CD4-positive, CD25-positive, alpha-beta regulatory T cell (primary cell): ENCODE measurements around the gene LHB. TPM values are rescaled to one million over a fixed set of nuclear protein-coding genes. Genes with fewer than 3 reads are reported as not detected.

Experiments
- ATAC-seq, 2 donors: fragments of 150-1000 bp; cut with Tn5 transposase; one replicate each; pipeline ENCODE4 v1.10.0; 2021; ENCODE audit warnings: low read depth in 2 of 2, moderate number of reproducible peaks in 2 of 2, moderate library complexity in 1 of 2
- DNase-seq, 3 donors: peaks; one replicate each; pipeline versions ENCODE4 v3.0.0 to v3.0.0-alpha.2; 2012 to 2022; ENCODE audit warnings: mixed read lengths in 1 of 3
- H3K27ac ChIP-seq: one replicate; pipeline ENCODE4 v1.7.0; 2013; ENCODE audit warnings: mild to moderate bottlenecking, low read length; ENCODE audit not compliant: insufficient read depth, poor library complexity, severe bottlenecking
- H3K27me3 ChIP-seq: one replicate; pipeline ENCODE4 v1.7.0; 2013; ENCODE audit warnings: low read length; ENCODE audit not compliant: control insufficient read depth, insufficient read depth
- H3K36me3 ChIP-seq: one replicate; pipeline ENCODE4 v1.7.0; 2013; ENCODE audit warnings: mild to moderate bottlenecking, low read length, moderate library complexity; ENCODE audit not compliant: control insufficient read depth, insufficient read depth
- H3K4me1 ChIP-seq: 2 replicates; pipeline ENCODE4 v1.7.0; 2013; ENCODE audit warnings: mild to moderate bottlenecking, low read length; ENCODE audit not compliant: insufficient read depth, control insufficient read depth, poor library complexity, severe bottlenecking
- H3K4me3 ChIP-seq: one replicate; pipeline ENCODE4 v1.7.0; 2013; ENCODE audit warnings: low read depth, mild to moderate bottlenecking, low read length, moderate library complexity
- H3K9me3 ChIP-seq, 2 experiments: 1 replicate in 1 of 2; 2 replicates in 1 of 2; pipeline ENCODE4 v1.7.0; 2013; ENCODE audit warnings: low read length in 2 of 2, mild to moderate bottlenecking in 1 of 2, moderate library complexity in 1 of 2; ENCODE audit not compliant: control insufficient read depth in 2 of 2
- H3K27ac Mint-ChIP-seq, 3 donors: one replicate each; pipeline ENCODE4 v1.8.0; 2020 to 2022; ENCODE audit warnings: mild to moderate bottlenecking in 3 of 3, mixed read lengths in 3 of 3, moderate library complexity in 2 of 3
- H3K27me3 Mint-ChIP-seq: one replicate; pipeline ENCODE4 v1.8.0; 2022; ENCODE audit warnings: mild to moderate bottlenecking, mixed read lengths
- H3K36me3 Mint-ChIP-seq: one replicate; pipeline ENCODE4 v1.8.0; 2020; ENCODE audit warnings: mixed read lengths
- H3K4me1 Mint-ChIP-seq, 4 donors: one replicate each; pipeline ENCODE4 v1.8.0; 2020 to 2022; ENCODE audit warnings: mixed read lengths in 4 of 4, mild to moderate bottlenecking in 1 of 4
- H3K4me3 Mint-ChIP-seq, 4 donors: one replicate each; pipeline ENCODE4 v1.8.0; 2020 to 2022; ENCODE audit warnings: mild to moderate bottlenecking in 4 of 4, mixed read lengths in 4 of 4, moderate library complexity in 3 of 4
- H3K9me3 Mint-ChIP-seq, 7 donors: one replicate each; pipeline ENCODE4 v1.8.0; 2020 to 2022; ENCODE audit warnings: mixed read lengths in 7 of 7, mild to moderate bottlenecking in 3 of 7, moderate library complexity in 2 of 7
- polyA plus RNA-seq, 4 donors: library from polyadenylated mRNA; unstranded; fragments of 300-500 nt; fragmentation: Illumina TruSeq; gene quantifications; one replicate each; pipeline ENCODE4 v1.2.3, GENCODE V29; 2021
- total RNA-seq: library from RNA; stranded (reverse); gene quantifications from one replicate; pipeline ENCODE4 v1.2.3, GENCODE V29; 2022

Gene LHB
- total and polyA plus RNA-seq, 5 donors from 2014 or later: not detected

GRCh38 chr19:48999481-49000325 is 17.2 kb downstream of the LHB start:
- Histone ChIP-seq H3K4me3 (no peak overlapping the region), H3K36me3 (peaks cover 7% of the 10 kb centered on the region), H3K9me3 (no peaks in the 10 kb centered on the region), H3K27me3 (no peaks in the 10 kb centered on the region), H3K4me1 (peaks cover 3% of the 10 kb centered on the region), H3K27ac (no peak overlapping the region)
- peak; percentile 35 to 78 (median 67) for DNase-seq
- Mint-ChIP-seq H3K27me3 (no peaks in the 10 kb centered on the region), H3K36me3 (peaks cover 10% of the 10 kb centered on the region), H3K9me3 (no peaks in the 10 kb centered on the region), H3K27ac (peak overlapping the region in 1 of 3 donors; percentile 49), H3K4me3 (peak overlapping the region in 2 of 4 donors; percentile 0 to 45), H3K4me1 (peaks cover 5 to 24% (median 17%) of the 10 kb centered on the region in 4 donors)
- peak; percentile 79 to 82 for ATAC-seq

GRCh38 chr19:48997972-48998371 is 18.9 kb downstream of the LHB start:
- H3K27me3 Mint-ChIP-seq: no peaks in the 10 kb centered on the region
- peak overlapping the region in 2 of 4 donors; percentile 37 to 75 for H3K4me3 Mint-ChIP-seq
- DNase-seq (peak in 2 of 3 donors; percentile 39 to 67), ATAC-seq (no peak)
- no peaks in the 10 kb centered on the region for H3K9me3 ChIP-seq
- H3K36me3 ChIP-seq: no peaks in the 10 kb centered on the region
- no peak overlapping the region for H3K27ac ChIP-seq
- H3K9me3 Mint-ChIP-seq: no peaks in the 10 kb centered on the region
- H3K27me3 ChIP-seq: no peaks in the 10 kb centered on the region
- H3K4me1 Mint-ChIP-seq: peaks cover 5 to 37% (median 28%) of the 10 kb centered on the region in 4 donors
- no peak overlapping the region for H3K4me3 ChIP-seq
- H3K4me1 ChIP-seq: peaks cover 13% of the 10 kb centered on the region
- H3K36me3 Mint-ChIP-seq: peaks cover 7% of the 10 kb centered on the region
- peak overlapping the region in 1 of 3 donors; percentile 65 for H3K27ac Mint-ChIP-seq

GRCh38 chr19:48994035-48994386 is 22.9 kb downstream of the LHB start:
- Mint-ChIP-seq H3K4me3 (peak overlapping the region; percentile 89 to 97 (median 94)), H3K9me3 (no peaks in the 10 kb centered on the region), H3K27me3 (no peaks in the 10 kb centered on the region), H3K36me3 (peaks cover 7% of the 10 kb centered on the region), H3K27ac (peak overlapping the region; percentile 97 to 99 (median 98)), H3K4me1 (peaks cover 9 to 51% (median 34%) of the 10 kb centered on the region in 4 donors)
- no peaks in the 10 kb centered on the region for H3K9me3 ChIP-seq
- no peak for ATAC-seq
- peak overlapping the region; percentile 90 for H3K27ac ChIP-seq
- H3K27me3 ChIP-seq: no peaks in the 10 kb centered on the region
- no peaks in the 10 kb centered on the region for H3K36me3 ChIP-seq
- peaks cover 30% of the 10 kb centered on the region for H3K4me1 ChIP-seq
- H3K4me3 ChIP-seq: peak overlapping the region; percentile 85
- no peak for DNase-seq

GRCh38 chr19:48993175-48994034 is 23.5 kb downstream of the LHB start, which contains the start of the genes GYS1 and RUVBL2:
Gene GYS1, minus strand, starts transcription at chr19:48993309. Its CDS starts 197 bp downstream, at chr19:48993112.
Gene RUVBL2, plus strand, starts transcription at chr19:48993887. Its CDS starts 25 bp downstream, at chr19:48993912.
- peaks cover 12% of the 10 kb centered on the region for H3K36me3 Mint-ChIP-seq

GRCh38 chr19:48992581-48993174 is 24.2 kb downstream of the LHB start:
- Histone ChIP-seq H3K27ac (peak overlapping the region; percentile 90), H3K36me3 (peaks cover 4% of the 10 kb centered on the region), H3K4me3 (peak overlapping the region; percentile 83), H3K4me1 (peaks cover 30% of the 10 kb centered on the region), H3K9me3 (no peaks in the 10 kb centered on the region), H3K27me3 (no peaks in the 10 kb centered on the region)
- H3K27me3 Mint-ChIP-seq: no peaks in the 10 kb centered on the region
- DNase-seq: no peak
- H3K27ac Mint-ChIP-seq: peak overlapping the region; percentile 73 to 99 (median 97)
- ATAC-seq: no peak
- no peaks in the 10 kb centered on the region for H3K9me3 Mint-ChIP-seq
- peaks cover 17% of the 10 kb centered on the region for H3K36me3 Mint-ChIP-seq
- H3K4me1 Mint-ChIP-seq: peaks cover 9 to 49% (median 33%) of the 10 kb centered on the region in 4 donors
- H3K4me3 Mint-ChIP-seq: peak overlapping the region; percentile 89 to 97 (median 94)

More at GRCh38 chr19:48993175-48994034, 23.5 kb downstream of the LHB start, which contains the start of the genes GYS1 and RUVBL2:
- peak; percentile 98 to 100 (median 99) for DNase-seq
- ATAC-seq: peak; percentile 90 to 93
- peak within 1 kb of the TSS; percentile 90 for H3K27ac ChIP-seq
- H3K9me3 ChIP-seq: no peaks in the 10 kb centered on the region
- peak within 1 kb of the TSS; percentile 89 to 97 (median 94) for H3K4me3 Mint-ChIP-seq
- peaks cover 30% of the 10 kb centered on the region for H3K4me1 ChIP-seq
- peaks cover 9 to 50% (median 34%) of the 10 kb centered on the region in 4 donors for H3K4me1 Mint-ChIP-seq
- no peaks in the 10 kb centered on the region for H3K27me3 ChIP-seq
- no peaks in the 10 kb centered on the region for H3K9me3 Mint-ChIP-seq
- H3K27me3 Mint-ChIP-seq: no peaks in the 10 kb centered on the region
- no peaks in the 10 kb centered on the region for H3K36me3 ChIP-seq
- H3K4me3 ChIP-seq: peak within 1 kb of the TSS; percentile 85
- peak within 1 kb of the TSS; percentile 97 to 99 (median 98) for H3K27ac Mint-ChIP-seq

- Histone ChIP-seq H3K27me3 (no peaks in the 10 kb centered on the region), H3K27ac (peak overlapping the region; percentile 90), H3K9me3 (no peaks in the 10 kb centered on the region), H3K4me3 (peak overlapping the region; percentile 83), H3K4me1 (peaks cover 30% of the 10 kb centered on the region), H3K36me3 (peaks cover 4% of the 10 kb centered on the region)
- H3K4me3 Mint-ChIP-seq: peak overlapping the region; percentile 89 to 97 (median 94)
- no peaks in the 10 kb centered on the region for H3K9me3 Mint-ChIP-seq
- peaks cover 9 to 51% (median 32%) of the 10 kb centered on the region in 4 donors for H3K4me1 Mint-ChIP-seq
- no peaks in the 10 kb centered on the region for H3K27me3 Mint-ChIP-seq
- peak overlapping the region; percentile 73 to 99 (median 97) for H3K27ac Mint-ChIP-seq
- DNase-seq: no peak
- H3K36me3 Mint-ChIP-seq: peaks cover 17% of the 10 kb centered on the region
- no peak for ATAC-seq
These were observed 24.9 kb downstream of the LHB start for GRCh38 chr19:48991873-48992580.
